ENCODE data around the gene TRAF3. TPM values are rescaled to one million over a fixed set of nuclear protein-coding genes. Genes with fewer than 3 reads are reported as not detected.

TRAF3 gene
- total RNA-seq, 1 experiment from 2014 or later = 11.2 TPM

DNA sequence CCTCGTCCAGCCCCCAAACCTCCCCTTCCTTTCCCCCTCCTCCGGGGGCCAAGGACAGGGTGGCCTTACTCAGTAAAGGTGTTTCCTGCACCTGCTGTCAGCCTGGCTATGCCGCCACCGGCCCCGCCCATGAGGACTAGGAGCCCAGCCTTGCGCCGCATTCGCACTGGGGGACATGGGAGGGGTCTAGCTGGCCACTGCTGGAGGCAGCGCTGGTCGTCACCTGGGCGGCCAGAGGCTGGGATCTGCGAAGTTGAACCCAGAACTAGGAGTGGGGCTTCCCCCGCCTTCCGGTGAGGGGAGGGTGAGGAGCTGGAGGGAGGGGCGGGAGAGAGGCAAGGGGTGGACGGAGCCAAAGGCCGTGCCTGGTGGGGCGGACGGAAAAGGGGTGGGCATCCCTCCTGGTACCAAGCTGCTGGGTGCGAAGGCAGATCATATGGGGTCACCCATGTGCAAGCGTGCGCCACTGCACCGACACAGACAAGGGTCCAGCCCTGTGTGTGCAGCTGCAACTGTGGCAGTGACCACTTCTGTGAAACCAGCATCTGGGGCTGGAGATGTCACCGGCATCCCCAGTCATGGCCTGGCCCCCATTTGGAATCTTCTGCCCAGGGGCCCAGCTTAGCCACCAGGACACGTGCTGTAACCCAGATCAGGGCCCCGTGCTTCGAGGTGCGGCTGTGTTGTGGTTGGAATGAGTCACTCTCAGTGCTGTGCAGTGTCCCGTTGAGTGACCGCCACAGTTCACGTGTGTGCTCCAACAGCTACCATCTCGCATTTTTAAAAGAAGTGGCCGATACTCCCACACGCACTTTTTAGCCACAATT, 153.7 kb downstream of the TRAF3 start (continued):
- no peak for TF ChIP-seq PRDM15 (CRISPR knock-in tag; IDR thresholded peaks at IDR 0.05)

- Mint-ChIP-seq H3K4me1 (peaks cover 4% of the 10 kb centered on the region), H3K36me3 (peaks cover 10% of the 10 kb centered on the region), H3K4me3 (no peak overlapping the region), H3K27me3 (ENCODE audit: low read depth) (peaks cover 38% of the 10 kb centered on the region), H3K9me3 (no peaks in the 10 kb centered on the region), H3K27ac (no peak overlapping the region)
- CTCF ChIA-PET = interaction anchor here (0.9 to 1.7 kb wide), 2 partner anchors 14 to 236 kb away, joined by 3 to 7 read pairs; no protein-coding TSS in a partner anchor
- POLR2A ChIA-PET = no interaction called here
- TF ChIP-seq FOXP1 (CRISPR knock-in tag; IDR thresholded peaks at IDR 0.05; ENCODE audit: borderline replicate concordance) (no peak), ZNF396 (CRISPR knock-in tag; IDR thresholded peaks at IDR 0.05; ENCODE audit: borderline replicate concordance) (no peak), MAX (CRISPR knock-in tag; IDR thresholded peaks at IDR 0.05) (no peak), ZNF219 (CRISPR knock-in tag; IDR thresholded peaks at IDR 0.05; ENCODE audit: borderline replicate concordance) (no peak), ZNF416 (CRISPR knock-in tag; IDR thresholded peaks at IDR 0.05) (no peak), IRF2 (CRISPR knock-in tag; IDR thresholded peaks at IDR 0.05; ENCODE audit: borderline replicate concordance, low read depth) (no peak), GTF2I (CRISPR knock-in tag; conservative IDR thresholded peaks at IDR 0.05) (no peak)
- DNase-seq (ENCODE audit: low spot score) (no peak), ATAC-seq (no peak)
These were observed 154.5 kb downstream of the TRAF3 start for GRCh38 chr14:102931580-102932285.

DNA sequence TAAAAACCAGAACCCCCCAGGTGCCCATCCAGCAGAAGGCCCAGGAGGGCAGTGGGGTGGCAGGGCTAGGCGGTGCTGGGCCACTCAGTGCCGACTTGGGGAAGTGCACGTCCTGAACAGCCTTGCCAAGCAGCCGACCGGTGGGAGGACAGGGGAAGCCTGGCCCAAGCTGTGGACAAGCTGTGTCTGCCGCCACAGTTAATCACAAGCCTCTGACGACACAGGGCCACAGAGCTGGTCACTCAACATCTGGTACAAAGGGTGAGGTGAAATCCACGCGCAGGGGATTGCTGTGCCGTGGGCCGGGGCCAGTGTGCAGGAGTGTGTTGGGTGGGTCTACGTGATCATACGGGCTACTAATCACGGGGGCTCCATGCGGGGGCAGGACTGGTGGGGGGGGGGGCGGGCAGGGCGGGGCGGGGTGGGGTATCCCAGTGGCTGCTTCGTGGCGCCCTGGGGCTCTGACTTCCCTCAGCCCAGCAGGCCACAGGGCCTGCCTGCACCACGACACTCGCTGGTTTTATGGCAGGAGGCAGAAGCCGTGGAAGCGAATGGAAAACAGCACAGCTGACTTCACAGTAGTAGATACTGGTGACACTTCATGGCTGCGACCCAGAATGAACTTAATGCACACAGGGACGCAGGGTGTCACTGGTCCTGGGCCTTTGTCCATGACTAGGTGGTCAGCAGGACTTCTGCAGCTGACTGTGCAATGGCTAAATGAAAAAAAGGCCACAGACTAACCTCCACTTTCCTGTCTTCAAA, 155.4 kb downstream of the TRAF3 start:
- Mint-ChIP-seq H3K27ac (no peak overlapping the region), H3K9me3 (no peaks in the 10 kb centered on the region), H3K4me3 (no peak overlapping the region), H3K4me1 (no peaks in the 10 kb centered on the region; the same call in 1 of the 2 replicates), H3K36me3 (peaks cover 15% of the 10 kb centered on the region), H3K27me3 (ENCODE audit: low read depth) (peaks cover 29% of the 10 kb centered on the region)
- no peak for DNase-seq (ENCODE audit: low spot score)
- ChIA-PET POLR2A (no interaction called here), CTCF (no interaction called here)
- ATAC-seq = no peak
- TF ChIP-seq TEAD1 (CRISPR knock-in tag; IDR thresholded peaks at IDR 0.05) (no peak), RELA (CRISPR knock-in tag; IDR thresholded peaks at IDR 0.05; ENCODE audit: borderline replicate concordance) (no peak), CREB1 (CRISPR knock-in tag; IDR thresholded peaks at IDR 0.05) (no peak), NFE2L1 (CRISPR knock-in tag; IDR thresholded peaks at IDR 0.05) (no peak), ZMAT4 (CRISPR knock-in tag; IDR thresholded peaks at IDR 0.05) (no peak), FOXK1 (CRISPR knock-in tag; IDR thresholded peaks at IDR 0.05) (no peak), TEAD4 (CRISPR knock-in tag; IDR thresholded peaks at IDR 0.05) (no peak), EMX1 (CRISPR knock-in tag; IDR thresholded peaks at IDR 0.05) (no peak), MAX (CRISPR knock-in tag; IDR thresholded peaks at IDR 0.05) (no peak), PREB (CRISPR knock-in tag; IDR thresholded peaks at IDR 0.05; ENCODE audit: borderline replicate concordance) (no peak), IRF2 (CRISPR knock-in tag; IDR thresholded peaks at IDR 0.05; ENCODE audit: borderline replicate concordance, low read depth) (no peak), ZBTB43 (CRISPR knock-in tag; IDR thresholded peaks at IDR 0.05) (no peak)
- TF ChIP-seq, protein P1, sequence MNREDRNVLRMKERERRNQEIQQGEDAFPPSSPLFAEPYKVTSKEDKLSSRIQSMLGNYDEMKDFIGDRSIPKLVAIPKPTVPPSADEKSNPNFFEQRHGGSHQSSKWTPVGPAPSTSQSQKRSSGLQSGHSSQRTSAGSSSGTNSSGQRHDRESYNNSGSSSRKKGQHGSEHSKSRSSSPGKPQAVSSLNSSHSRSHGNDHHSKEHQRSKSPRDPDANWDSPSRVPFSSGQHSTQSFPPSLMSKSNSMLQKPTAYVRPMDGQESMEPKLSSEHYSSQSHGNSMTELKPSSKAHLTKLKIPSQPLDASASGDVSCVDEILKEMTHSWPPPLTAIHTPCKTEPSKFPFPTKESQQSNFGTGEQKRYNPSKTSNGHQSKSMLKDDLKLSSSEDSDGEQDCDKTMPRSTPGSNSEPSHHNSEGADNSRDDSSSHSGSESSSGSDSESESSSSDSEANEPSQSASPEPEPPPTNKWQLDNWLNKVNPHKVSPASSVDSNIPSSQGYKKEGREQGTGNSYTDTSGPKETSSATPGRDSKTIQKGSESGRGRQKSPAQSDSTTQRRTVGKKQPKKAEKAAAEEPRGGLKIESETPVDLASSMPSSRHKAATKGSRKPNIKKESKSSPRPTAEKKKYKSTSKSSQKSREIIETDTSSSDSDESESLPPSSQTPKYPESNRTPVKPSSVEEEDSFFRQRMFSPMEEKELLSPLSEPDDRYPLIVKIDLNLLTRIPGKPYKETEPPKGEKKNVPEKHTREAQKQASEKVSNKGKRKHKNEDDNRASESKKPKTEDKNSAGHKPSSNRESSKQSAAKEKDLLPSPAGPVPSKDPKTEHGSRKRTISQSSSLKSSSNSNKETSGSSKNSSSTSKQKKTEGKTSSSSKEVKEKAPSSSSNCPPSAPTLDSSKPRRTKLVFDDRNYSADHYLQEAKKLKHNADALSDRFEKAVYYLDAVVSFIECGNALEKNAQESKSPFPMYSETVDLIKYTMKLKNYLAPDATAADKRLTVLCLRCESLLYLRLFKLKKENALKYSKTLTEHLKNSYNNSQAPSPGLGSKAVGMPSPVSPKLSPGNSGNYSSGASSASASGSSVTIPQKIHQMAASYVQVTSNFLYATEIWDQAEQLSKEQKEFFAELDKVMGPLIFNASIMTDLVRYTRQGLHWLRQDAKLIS (CRISPR knock-in tag; IDR thresholded peaks at IDR 0.05; ENCODE audit: borderline replicate concordance) = no peak

Measured in WTC11 (cell line).